ENCODE measurements around the gene GLB1L2.

The GLB1L2 gene

DNA sequence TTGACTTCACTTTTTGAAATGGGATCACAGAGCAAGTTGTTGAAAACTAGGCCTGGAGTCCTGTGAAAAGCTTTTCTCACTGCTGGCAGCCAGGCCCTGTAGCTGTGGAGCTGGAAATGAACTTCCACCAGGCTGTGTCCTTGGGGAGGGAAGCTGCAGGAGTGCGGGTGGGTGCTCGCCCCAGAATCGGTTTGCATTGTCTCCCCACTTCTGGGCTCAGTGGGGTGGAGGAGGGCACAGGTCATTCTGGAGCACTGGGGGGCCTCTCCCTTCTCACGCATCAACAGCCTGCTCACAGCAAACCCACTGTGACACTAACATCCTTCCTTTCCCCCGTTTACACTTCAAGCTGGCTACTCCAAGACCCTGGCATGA is 15.2 kb downstream of the GLB1L2 start:
- no peaks in the 10 kb centered on the region for H3K4me1 ChIP-seq (ENCODE audit: control insufficient read depth in 1 of 2, insufficient read depth in 2 of 2, low read length in 2 of 2)
- H3K36me3 ChIP-seq (ENCODE audit: control insufficient read depth in 1 of 2, insufficient read depth in 2 of 2, low read length in 2 of 2), result no peaks in the 10 kb centered on the region
- no peaks in the 10 kb centered on the region for H3K9me3 ChIP-seq (ENCODE audit: control insufficient read depth in 1 of 2, low read length in 2 of 2)
- no peak overlapping the region for H3K27ac ChIP-seq (ENCODE audit: low read depth, low read length)
- H3K4me3 ChIP-seq (ENCODE audit: low read depth in 1 of 2, low read length in 2 of 2), result no peak overlapping the region
- H3K27me3 ChIP-seq (ENCODE audit: control insufficient read depth in 1 of 2, insufficient read depth in 2 of 2, low read length in 2 of 2), result no peaks in the 10 kb centered on the region
- no peak overlapping the region for H3K9ac ChIP-seq (ENCODE audit: low read depth in 1 of 2, low read length in 2 of 2)

DNA sequence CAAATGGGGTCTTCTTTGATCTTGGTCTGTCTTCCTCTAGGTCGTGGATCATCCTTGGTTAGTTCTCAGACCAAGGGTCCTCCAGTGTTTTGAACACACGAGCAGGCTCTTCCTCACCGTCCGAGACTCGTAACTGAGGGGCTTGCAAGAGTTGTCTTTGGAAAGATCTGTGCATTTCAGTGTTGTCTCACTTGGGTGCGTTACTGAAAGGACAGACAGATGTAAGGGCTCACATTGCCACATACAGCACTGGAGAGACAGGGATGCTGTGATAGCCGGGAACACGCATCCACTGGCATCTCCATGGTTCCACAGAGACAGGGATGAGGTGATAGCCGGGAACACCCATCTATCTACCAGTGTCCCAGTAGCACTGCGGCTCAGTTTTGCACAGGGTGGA is 15.7 kb downstream of the GLB1L2 start:
- H3K4me1 ChIP-seq (ENCODE audit: control insufficient read depth in 1 of 2, insufficient read depth in 2 of 2, low read length in 2 of 2), result no peaks in the 10 kb centered on the region
- no peak overlapping the region for H3K27ac ChIP-seq (ENCODE audit: low read depth, low read length)
- no peak overlapping the region for H3K4me3 ChIP-seq (ENCODE audit: low read depth in 1 of 2, low read length in 2 of 2)
- H3K9me3 ChIP-seq (ENCODE audit: control insufficient read depth in 1 of 2, low read length in 2 of 2), result no peaks in the 10 kb centered on the region
- H3K9ac ChIP-seq (ENCODE audit: low read depth in 1 of 2, low read length in 2 of 2), result no peak overlapping the region
- H3K27me3 ChIP-seq (ENCODE audit: control insufficient read depth in 1 of 2, insufficient read depth in 2 of 2, low read length in 2 of 2), result no peaks in the 10 kb centered on the region
- no peaks in the 10 kb centered on the region for H3K36me3 ChIP-seq (ENCODE audit: control insufficient read depth in 1 of 2, insufficient read depth in 2 of 2, low read length in 2 of 2)

DNA sequence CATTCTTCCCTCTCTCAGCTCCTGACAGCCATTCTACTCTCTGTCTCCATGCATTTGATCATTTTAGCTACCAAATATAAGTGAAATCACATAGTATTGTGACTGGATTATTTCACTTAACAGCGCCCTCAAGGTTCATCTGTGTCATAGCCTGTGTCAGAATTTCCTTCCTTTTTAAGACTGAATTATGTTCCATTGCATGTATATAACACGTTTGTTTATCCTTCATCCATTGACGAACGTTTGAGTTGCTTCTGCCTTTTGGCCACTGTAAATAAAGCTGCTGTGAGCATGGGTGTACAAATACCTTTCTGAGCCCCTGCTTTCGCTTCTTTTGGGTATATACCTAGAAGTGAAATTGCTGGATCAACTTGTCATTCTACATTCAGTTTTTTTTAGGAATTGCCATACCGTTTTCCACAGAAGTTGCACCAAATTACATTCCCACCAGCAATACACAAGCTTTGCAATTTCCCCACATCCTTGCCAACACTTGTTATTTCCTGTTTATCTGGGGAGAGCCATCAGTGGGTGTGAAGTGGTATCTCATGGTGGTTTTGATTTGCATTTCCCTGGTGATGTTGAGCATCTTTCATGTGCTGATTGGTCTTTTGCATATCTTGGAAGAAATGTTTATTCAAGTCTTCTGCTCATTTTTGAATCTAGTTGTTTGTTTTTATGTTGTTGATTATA is 17.5 kb downstream of the GLB1L2 start:
- Histone ChIP-seq H3K36me3 (ENCODE audit: control insufficient read depth in 1 of 2, insufficient read depth in 2 of 2, low read length in 2 of 2) (no peaks in the 10 kb centered on the region), H3K4me3 (ENCODE audit: low read depth in 1 of 2, low read length in 2 of 2) (no peak overlapping the region), H3K27me3 (ENCODE audit: control insufficient read depth in 1 of 2, insufficient read depth in 2 of 2, low read length in 2 of 2) (no peaks in the 10 kb centered on the region), H3K9ac (ENCODE audit: low read depth in 1 of 2, low read length in 2 of 2) (no peak overlapping the region), H3K27ac (ENCODE audit: low read depth, low read length) (no peak overlapping the region), H3K4me1 (ENCODE audit: control insufficient read depth in 1 of 2, insufficient read depth in 2 of 2, low read length in 2 of 2) (no peaks in the 10 kb centered on the region), H3K9me3 (ENCODE audit: control insufficient read depth in 1 of 2, low read length in 2 of 2) (no peaks in the 10 kb centered on the region)

DNA sequence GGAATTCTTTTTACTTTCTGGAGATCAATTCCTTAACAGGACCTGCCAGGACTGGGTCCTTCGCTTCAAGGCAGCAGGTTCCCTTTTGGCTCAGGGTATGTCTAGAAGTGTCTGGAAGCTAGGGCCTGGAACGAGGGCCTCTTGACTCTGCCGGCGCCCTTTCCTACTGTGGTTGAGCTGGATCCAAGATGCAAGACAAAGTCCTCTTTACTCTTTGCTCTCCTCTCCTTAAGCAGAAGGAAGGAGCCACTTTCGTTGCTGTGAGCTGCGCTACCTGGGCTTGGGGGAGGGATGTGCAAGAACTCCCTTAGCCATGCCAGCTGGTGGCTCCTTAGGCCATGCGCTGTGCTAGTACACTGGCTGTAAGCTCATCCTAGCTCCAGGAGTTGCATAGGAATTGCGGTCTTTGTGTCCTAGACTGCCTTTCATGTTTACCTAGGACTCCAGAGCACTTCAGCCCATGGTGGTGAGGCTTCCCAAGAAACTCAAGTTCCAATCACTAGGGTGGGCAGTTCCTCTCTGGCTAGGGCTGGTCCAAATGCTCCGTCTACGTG is 18.1 kb downstream of the GLB1L2 start:
- Histone ChIP-seq H3K27ac (ENCODE audit: low read depth, low read length) (no peak overlapping the region), H3K27me3 (ENCODE audit: control insufficient read depth in 1 of 2, insufficient read depth in 2 of 2, low read length in 2 of 2) (no peaks in the 10 kb centered on the region), H3K4me1 (ENCODE audit: control insufficient read depth in 1 of 2, insufficient read depth in 2 of 2, low read length in 2 of 2) (no peaks in the 10 kb centered on the region), H3K9me3 (ENCODE audit: control insufficient read depth in 1 of 2, low read length in 2 of 2) (no peaks in the 10 kb centered on the region), H3K4me3 (ENCODE audit: low read depth in 1 of 2, low read length in 2 of 2) (no peak overlapping the region), H3K9ac (ENCODE audit: low read depth in 1 of 2, low read length in 2 of 2) (no peak overlapping the region), H3K36me3 (ENCODE audit: control insufficient read depth in 1 of 2, insufficient read depth in 2 of 2, low read length in 2 of 2) (no peaks in the 10 kb centered on the region)

DNA sequence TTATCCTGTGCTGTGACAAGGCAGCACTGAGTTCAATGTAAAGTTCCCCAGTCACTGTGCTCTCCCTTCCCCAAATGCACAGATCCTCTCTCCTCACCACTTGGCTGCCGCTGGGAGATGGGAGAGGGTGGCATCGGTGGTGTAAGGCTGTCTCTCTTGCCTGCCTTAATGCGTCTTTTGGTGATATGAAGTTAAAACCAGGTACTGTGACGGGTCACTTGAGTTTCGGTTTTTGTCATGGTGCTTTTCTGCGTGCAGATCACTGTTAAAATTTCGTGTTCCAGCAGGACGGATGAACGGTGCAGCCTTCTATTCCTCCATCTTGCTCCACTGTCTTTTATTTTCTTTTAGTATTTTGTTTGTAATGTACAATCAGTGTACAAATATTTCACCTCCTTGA is 18.6 kb downstream of the GLB1L2 start:
- Histone ChIP-seq H3K9ac (ENCODE audit: low read depth in 1 of 2, low read length in 2 of 2) (no peak overlapping the region), H3K4me3 (ENCODE audit: low read depth in 1 of 2, low read length in 2 of 2) (no peak overlapping the region), H3K27ac (ENCODE audit: low read depth, low read length) (no peak overlapping the region), H3K27me3 (ENCODE audit: control insufficient read depth in 1 of 2, insufficient read depth in 2 of 2, low read length in 2 of 2) (no peaks in the 10 kb centered on the region), H3K36me3 (ENCODE audit: control insufficient read depth in 1 of 2, insufficient read depth in 2 of 2, low read length in 2 of 2) (no peaks in the 10 kb centered on the region), H3K9me3 (ENCODE audit: control insufficient read depth in 1 of 2, low read length in 2 of 2) (no peaks in the 10 kb centered on the region), H3K4me1 (ENCODE audit: control insufficient read depth in 1 of 2, insufficient read depth in 2 of 2, low read length in 2 of 2) (no peaks in the 10 kb centered on the region)

DNA sequence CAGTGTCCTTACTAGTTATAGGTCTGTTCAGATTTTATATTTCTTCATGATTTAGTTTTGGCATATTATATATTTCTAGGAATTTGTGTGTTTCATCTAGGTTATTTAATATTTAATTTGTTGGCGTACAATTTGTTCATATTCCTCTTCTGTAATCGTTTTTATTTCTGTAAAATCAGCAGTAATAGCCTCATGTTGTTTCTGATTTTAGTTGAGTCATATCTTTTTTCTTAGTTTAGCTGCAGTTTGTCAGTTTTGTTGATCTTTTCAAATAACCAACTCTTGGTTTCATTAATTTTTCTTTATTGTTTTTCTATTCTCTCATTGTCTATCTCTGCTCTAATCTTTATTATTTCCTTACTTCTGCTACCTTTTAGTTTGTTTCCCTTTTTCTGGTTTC is 20.3 kb downstream of the GLB1L2 start:
- no peaks in the 10 kb centered on the region for H3K27me3 ChIP-seq (ENCODE audit: control insufficient read depth in 1 of 2, insufficient read depth in 2 of 2, low read length in 2 of 2)
- H3K4me3 ChIP-seq (ENCODE audit: low read depth in 1 of 2, low read length in 2 of 2), result no peak overlapping the region
- no peaks in the 10 kb centered on the region for H3K4me1 ChIP-seq (ENCODE audit: control insufficient read depth in 1 of 2, insufficient read depth in 2 of 2, low read length in 2 of 2)

DNA sequence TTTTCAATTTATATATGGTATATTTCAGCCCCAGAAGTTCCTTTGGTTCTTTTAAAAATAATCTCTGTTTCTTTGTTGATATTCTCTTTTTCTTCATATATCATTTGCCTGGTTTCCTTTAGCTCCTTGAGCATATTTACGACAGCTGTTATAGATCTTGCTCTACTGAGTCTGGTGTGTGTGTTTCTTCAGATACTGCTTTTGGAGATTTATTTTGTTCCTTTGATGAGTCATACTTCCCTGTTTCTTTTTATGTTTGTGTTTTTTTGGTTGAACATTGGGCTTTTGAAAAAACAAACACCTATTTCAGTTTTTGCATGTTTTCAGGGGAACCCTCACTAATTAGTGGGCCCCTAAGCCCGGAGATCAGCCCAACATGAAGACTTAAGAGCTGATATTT is 23.3 kb downstream of the GLB1L2 start:
- Histone ChIP-seq H3K36me3 (ENCODE audit: control insufficient read depth in 1 of 2, insufficient read depth in 2 of 2, low read length in 2 of 2) (peaks cover 0 to 4% of the 10 kb centered on the region in 2 donors), H3K4me3 (ENCODE audit: low read depth in 1 of 2, low read length in 2 of 2) (no peak overlapping the region), H3K9ac (ENCODE audit: low read depth in 1 of 2, low read length in 2 of 2) (no peak overlapping the region), H3K4me1 (ENCODE audit: control insufficient read depth in 1 of 2, insufficient read depth in 2 of 2, low read length in 2 of 2) (no peaks in the 10 kb centered on the region), H3K27me3 (ENCODE audit: control insufficient read depth in 1 of 2, insufficient read depth in 2 of 2, low read length in 2 of 2) (no peaks in the 10 kb centered on the region), H3K27ac (ENCODE audit: low read depth, low read length) (no peak overlapping the region), H3K9me3 (ENCODE audit: control insufficient read depth in 1 of 2, low read length in 2 of 2) (no peaks in the 10 kb centered on the region)

More for the DNA sequence above, 20.3 kb downstream of the GLB1L2 start:
- Histone ChIP-seq H3K27ac (ENCODE audit: low read depth, low read length) (no peak overlapping the region), H3K9ac (ENCODE audit: low read depth in 1 of 2, low read length in 2 of 2) (no peak overlapping the region), H3K9me3 (ENCODE audit: control insufficient read depth in 1 of 2, low read length in 2 of 2) (no peaks in the 10 kb centered on the region), H3K36me3 (ENCODE audit: control insufficient read depth in 1 of 2, insufficient read depth in 2 of 2, low read length in 2 of 2) (no peaks in the 10 kb centered on the region)

DNA sequence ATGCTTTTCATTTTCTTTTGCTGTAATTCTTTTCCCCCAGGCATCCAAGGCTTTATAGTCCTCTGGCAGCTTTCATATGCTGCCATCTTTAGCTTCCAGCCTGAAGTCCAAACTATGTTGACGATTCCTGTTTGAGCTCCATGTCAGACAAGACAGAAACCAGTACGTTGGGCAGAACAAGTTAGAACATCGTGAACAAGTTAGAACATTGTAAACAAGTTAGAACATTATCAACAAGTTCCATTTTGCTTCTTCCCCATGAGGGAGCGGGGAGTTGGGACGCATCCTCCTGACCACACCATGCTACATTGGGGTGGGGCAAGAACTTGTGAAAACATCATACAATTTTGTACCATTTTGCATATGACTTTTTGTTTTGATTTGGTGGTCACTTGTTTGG is 23.9 kb downstream of the GLB1L2 start:
- H3K36me3 ChIP-seq (ENCODE audit: control insufficient read depth in 1 of 2, insufficient read depth in 2 of 2, low read length in 2 of 2), result peaks cover 0 to 4% of the 10 kb centered on the region in 2 donors
- H3K9ac ChIP-seq (ENCODE audit: low read depth in 1 of 2, low read length in 2 of 2), result no peak overlapping the region
- H3K4me3 ChIP-seq (ENCODE audit: low read depth in 1 of 2, low read length in 2 of 2), result no peak overlapping the region
- no peaks in the 10 kb centered on the region for H3K4me1 ChIP-seq (ENCODE audit: control insufficient read depth in 1 of 2, insufficient read depth in 2 of 2, low read length in 2 of 2)
- no peaks in the 10 kb centered on the region for H3K27me3 ChIP-seq (ENCODE audit: control insufficient read depth in 1 of 2, insufficient read depth in 2 of 2, low read length in 2 of 2)
- no peaks in the 10 kb centered on the region for H3K9me3 ChIP-seq (ENCODE audit: control insufficient read depth in 1 of 2, low read length in 2 of 2)
- no peak overlapping the region for H3K27ac ChIP-seq (ENCODE audit: low read depth, low read length)

DNA sequence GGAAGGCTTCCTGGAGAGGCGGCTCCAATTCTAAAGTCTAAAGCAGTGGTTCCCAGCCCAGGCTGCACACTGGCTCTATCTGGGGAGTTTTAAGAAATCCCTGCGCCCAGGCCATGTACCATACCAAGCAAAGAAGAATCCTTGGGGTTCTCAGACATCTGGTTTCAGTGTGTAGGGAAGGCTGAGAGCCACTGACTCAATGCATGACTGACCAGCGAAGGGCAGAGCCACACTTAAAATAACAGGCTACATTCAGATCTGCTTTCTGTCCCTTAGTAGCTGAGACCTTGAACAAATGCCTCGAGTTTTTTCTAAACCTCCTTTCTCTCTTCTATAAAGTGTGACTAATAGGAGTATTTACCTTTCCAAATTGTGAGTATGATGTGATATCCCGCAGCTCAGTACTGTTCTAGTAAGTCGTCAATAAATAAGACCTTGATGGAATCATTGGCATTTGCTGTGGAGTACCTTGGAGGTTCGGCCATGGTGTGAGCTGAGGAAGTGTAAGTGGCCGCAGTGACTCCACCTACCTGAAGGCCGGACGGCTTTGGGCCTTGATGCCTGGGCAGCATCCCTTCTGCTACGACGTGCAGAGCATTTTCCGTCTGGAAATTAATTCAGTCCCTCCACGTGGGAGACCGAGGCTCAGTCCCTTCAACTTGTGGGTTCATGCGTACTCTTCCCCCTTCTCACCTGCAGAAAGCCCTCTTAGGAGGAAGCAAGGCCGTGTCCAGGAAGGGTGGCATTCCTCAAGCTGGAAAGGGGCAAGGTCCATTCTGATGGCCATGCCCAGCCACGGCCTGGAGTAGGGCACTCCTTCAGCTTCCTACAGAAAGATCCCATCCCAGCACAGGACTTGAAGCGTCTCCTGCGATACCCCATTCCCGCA is 25.1 kb downstream of the GLB1L2 start:
- Histone ChIP-seq H3K27ac (ENCODE audit: low read depth, low read length) (no peak overlapping the region), H3K9me3 (ENCODE audit: control insufficient read depth in 1 of 2, low read length in 2 of 2) (no peaks in the 10 kb centered on the region), H3K27me3 (ENCODE audit: control insufficient read depth in 1 of 2, insufficient read depth in 2 of 2, low read length in 2 of 2) (no peaks in the 10 kb centered on the region), H3K36me3 (ENCODE audit: control insufficient read depth in 1 of 2, insufficient read depth in 2 of 2, low read length in 2 of 2) (peaks cover 0 to 4% of the 10 kb centered on the region in 2 donors), H3K9ac (ENCODE audit: low read depth in 1 of 2, low read length in 2 of 2) (no peak overlapping the region), H3K4me1 (ENCODE audit: control insufficient read depth in 1 of 2, insufficient read depth in 2 of 2, low read length in 2 of 2) (no peaks in the 10 kb centered on the region), H3K4me3 (ENCODE audit: low read depth in 1 of 2, low read length in 2 of 2) (no peak overlapping the region)

DNA sequence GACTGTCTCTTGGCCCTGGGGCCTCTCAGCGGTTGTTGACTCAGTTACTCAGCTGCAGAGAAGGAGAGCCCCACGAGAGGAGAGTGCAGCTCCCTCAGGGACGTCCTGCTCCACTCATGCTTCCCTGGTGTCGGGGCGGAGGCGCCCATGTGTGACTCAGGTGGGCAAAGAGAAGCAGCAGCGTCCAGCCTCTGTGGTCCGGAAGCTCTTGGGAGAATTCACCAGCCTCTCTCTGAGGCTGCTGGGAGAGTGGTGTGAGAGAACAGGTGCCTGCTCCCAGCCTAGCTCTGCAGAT is 25.7 kb downstream of the GLB1L2 start:
- H3K9me3 ChIP-seq (ENCODE audit: control insufficient read depth in 1 of 2, low read length in 2 of 2), result no peaks in the 10 kb centered on the region
- H3K9ac ChIP-seq (ENCODE audit: low read depth in 1 of 2, low read length in 2 of 2), result no peak overlapping the region
- H3K27me3 ChIP-seq (ENCODE audit: control insufficient read depth in 1 of 2, insufficient read depth in 2 of 2, low read length in 2 of 2), result no peaks in the 10 kb centered on the region
- peaks cover 0 to 4% of the 10 kb centered on the region in 2 donors for H3K36me3 ChIP-seq (ENCODE audit: control insufficient read depth in 1 of 2, insufficient read depth in 2 of 2, low read length in 2 of 2)
- H3K4me1 ChIP-seq (ENCODE audit: control insufficient read depth in 1 of 2, insufficient read depth in 2 of 2, low read length in 2 of 2), result no peaks in the 10 kb centered on the region
- H3K4me3 ChIP-seq (ENCODE audit: low read depth in 1 of 2, low read length in 2 of 2), result no peak overlapping the region
- no peak overlapping the region for H3K27ac ChIP-seq (ENCODE audit: low read depth, low read length)

Measured in duodenal mucosa (tissue), 2 donors.